K562 (cell line): ENCODE measurements around the gene OR6K3. TPM values are rescaled to one million over a fixed set of nuclear protein-coding genes. Genes with fewer than 3 reads are reported as not detected.

ENCODE experiments used
- ASH1L ChIP-seq: fragments of 450-650 bp; IDR thresholded peaks from 2 replicates; pipeline ENCODE4 v1.6.1; 2018; ENCODE audit warnings: borderline replicate concordance, mild to moderate bottlenecking, low read depth; ENCODE audit not compliant: partially characterized antibody
- C11orf30 ChIP-seq: fragments of 450-650 bp; IDR thresholded peaks from 2 replicates; pipeline ENCODE4 v1.6.1; 2016; ENCODE audit warnings: low read depth, mild to moderate bottlenecking
- CBFA2T2 ChIP-seq: fragments of 450-650 bp; conservative IDR thresholded peaks from 2 replicates; pipeline ENCODE4 v1.6.1; 2017; ENCODE audit warnings: mild to moderate bottlenecking
- CBX3 ChIP-seq, 2 experiments: IDR thresholded peaks; 1 replicate in 1 of 2; 2 replicates in 1 of 2; pipeline ENCODE4 v1.6.1; 2012; ENCODE audit warnings: inconsistent platforms in 2 of 2, low read length in 2 of 2, borderline replicate concordance in 1 of 2, control low read depth in 1 of 2
- FOXK2 ChIP-seq, 2 experiments: fragments of 450-650 bp; IDR thresholded peaks in 1 of 2; conservative IDR thresholded peaks in 1 of 2; 2 replicates each; pipeline ENCODE4 v1.6.1; 2016; ENCODE audit warnings: low read depth in 2 of 2, mild to moderate bottlenecking in 1 of 2
- HDGF ChIP-seq: fragments of 450-650 bp; IDR thresholded peaks from 2 replicates; pipeline ENCODE4 v1.6.1; 2016
- MEIS2 ChIP-seq: fragments of 450-650 bp; IDR thresholded peaks from 2 replicates; pipeline ENCODE4 v1.6.1; 2014; ENCODE audit warnings: mild to moderate bottlenecking; ENCODE audit not compliant: partially characterized antibody
- ZNF551 ChIP-seq: fragments of 250-450 bp; sonication (Bioruptor Pico); IDR thresholded peaks from 2 replicates; pipeline ENCODE4 v1.5.0; 2021; ENCODE audit warnings: mild to moderate bottlenecking, moderate library complexity
- ZNF584 ChIP-seq: fragments of 200-800 bp; sonication (Bioruptor generic); IDR thresholded peaks from 2 replicates; pipeline ENCODE4 v1.6.1; 2016; ENCODE audit warnings: low read depth, mild to moderate bottlenecking, missing genetic modification characterization, missing compliant biosample characterization
- ZZZ3 ChIP-seq: fragments of 450-650 bp; IDR thresholded peaks from 2 replicates; pipeline ENCODE4 v1.6.1; 2016; ENCODE audit warnings: antibody characterized with exemption, mild to moderate bottlenecking, moderate library complexity
- polyA plus RNA-seq, 8 experiments: library from polyadenylated mRNA; depleted of rRNA in 4 of 8; stranded (reverse) in 5 of 8; unstranded in 3 of 8; fragments of >200 nt; fragmentation: Nextera tagmentation in 2 of 8; fragmentation: Illumina TruSeq in 1 of 8; extraction: Ambion mirVana in 2 of 8; extraction: Trizol in 1 of 8; gene quantifications; 2 replicates each; pipeline versions ENCODE4 v1.2.1 to v1.2.3, GENCODE V29; 2011 to 2014; ENCODE audit warnings: inconsistent platforms in 1 of 8, missing spikeins in 1 of 8
- total RNA-seq, 7 experiments: library from RNA; depleted of rRNA in 6 of 7; stranded (reverse); fragments of >200 nt in 6 of 7; fragmentation: Illumina TruSeq in 2 of 7; extraction: Trizol in 2 of 7; gene quantifications; 2 replicates each; pipeline versions ENCODE4 v1.2.1 to v1.2.3, GENCODE V29; 2011 to 2021; ENCODE audit warnings: low replicate concordance in 1 of 7
- TF ChIP-seq, protein P1 (sequence below), 2 experiments: fragments of 450-650 bp; IDR thresholded peaks; 2 replicates each; pipeline ENCODE4 v1.6.1; 2016; ENCODE audit warnings: mild to moderate bottlenecking in 2 of 2, borderline replicate concordance in 1 of 2, low read depth in 1 of 2, moderate library complexity in 1 of 2
- TF ChIP-seq, protein P2 (sequence below), 2 experiments: IDR thresholded peaks in 1 of 2; conservative IDR thresholded peaks in 1 of 2; 2 replicates each; pipeline ENCODE4 v1.6.1; 2016; ENCODE audit warnings: low read depth in 2 of 2, mild to moderate bottlenecking in 1 of 2, missing compliant biosample characterization in 1 of 2, missing genetic modification characterization in 1 of 2, moderate library complexity in 1 of 2
- TF ChIP-seq, protein P3 (sequence below): sonication (generic); formaldehyde crosslinking; IDR thresholded peaks from 2 replicates; pipeline ENCODE4 v1.8.0; 2022; ENCODE audit warnings: missing genetic modification reagents, mild to moderate bottlenecking, moderate library complexity, borderline replicate concordance

The OR6K3 gene
- total and polyA plus RNA-seq, 9 of the 15 experiments (the other 6 are each of a cell fraction or from before 2014, with no cell fraction given) = not detected

DNA sequence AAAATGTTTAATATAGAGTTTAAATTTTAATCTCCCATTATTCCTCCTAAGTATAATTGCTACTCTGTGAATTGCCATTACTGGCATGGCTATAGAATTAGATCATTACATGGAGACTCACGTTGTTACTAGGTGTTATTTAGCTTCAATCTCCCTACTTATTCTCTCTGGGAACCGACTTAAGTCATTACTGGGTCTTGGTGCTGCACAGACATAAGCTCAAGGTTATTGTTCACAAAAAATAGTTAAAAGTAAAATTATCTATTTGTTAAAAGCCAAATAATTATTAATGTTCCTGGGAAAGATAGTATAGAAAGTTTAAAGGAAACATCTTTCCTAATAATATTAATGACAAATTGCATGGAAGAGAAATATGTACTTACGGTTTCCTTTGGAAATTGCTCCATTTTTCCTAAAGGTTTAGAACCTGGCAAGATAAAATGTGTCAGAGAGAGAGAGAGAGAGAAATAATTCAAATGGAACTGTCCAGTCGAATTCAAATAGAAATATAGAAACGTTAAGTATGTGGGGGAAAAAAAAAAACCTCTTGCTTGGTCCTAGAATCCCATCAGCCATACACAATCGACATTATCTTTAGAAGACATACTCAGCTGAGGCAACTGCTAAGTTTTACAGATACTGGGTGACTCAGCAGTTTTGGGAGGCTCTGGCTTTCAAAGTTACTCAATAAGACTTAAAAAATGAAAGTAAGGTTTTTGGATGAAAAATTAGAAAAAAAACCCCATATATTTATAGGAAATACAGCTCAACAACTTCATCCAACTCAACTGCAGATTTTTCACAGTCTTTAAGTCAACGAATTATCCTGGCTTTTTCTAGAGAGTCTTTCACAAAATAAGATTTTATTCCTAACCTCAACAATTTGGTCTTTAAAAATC is 34.2 kb downstream of the OR6K3 start, which contains the start of gene SPTA1 (continued):
- TF ChIP-seq, protein P1, sequence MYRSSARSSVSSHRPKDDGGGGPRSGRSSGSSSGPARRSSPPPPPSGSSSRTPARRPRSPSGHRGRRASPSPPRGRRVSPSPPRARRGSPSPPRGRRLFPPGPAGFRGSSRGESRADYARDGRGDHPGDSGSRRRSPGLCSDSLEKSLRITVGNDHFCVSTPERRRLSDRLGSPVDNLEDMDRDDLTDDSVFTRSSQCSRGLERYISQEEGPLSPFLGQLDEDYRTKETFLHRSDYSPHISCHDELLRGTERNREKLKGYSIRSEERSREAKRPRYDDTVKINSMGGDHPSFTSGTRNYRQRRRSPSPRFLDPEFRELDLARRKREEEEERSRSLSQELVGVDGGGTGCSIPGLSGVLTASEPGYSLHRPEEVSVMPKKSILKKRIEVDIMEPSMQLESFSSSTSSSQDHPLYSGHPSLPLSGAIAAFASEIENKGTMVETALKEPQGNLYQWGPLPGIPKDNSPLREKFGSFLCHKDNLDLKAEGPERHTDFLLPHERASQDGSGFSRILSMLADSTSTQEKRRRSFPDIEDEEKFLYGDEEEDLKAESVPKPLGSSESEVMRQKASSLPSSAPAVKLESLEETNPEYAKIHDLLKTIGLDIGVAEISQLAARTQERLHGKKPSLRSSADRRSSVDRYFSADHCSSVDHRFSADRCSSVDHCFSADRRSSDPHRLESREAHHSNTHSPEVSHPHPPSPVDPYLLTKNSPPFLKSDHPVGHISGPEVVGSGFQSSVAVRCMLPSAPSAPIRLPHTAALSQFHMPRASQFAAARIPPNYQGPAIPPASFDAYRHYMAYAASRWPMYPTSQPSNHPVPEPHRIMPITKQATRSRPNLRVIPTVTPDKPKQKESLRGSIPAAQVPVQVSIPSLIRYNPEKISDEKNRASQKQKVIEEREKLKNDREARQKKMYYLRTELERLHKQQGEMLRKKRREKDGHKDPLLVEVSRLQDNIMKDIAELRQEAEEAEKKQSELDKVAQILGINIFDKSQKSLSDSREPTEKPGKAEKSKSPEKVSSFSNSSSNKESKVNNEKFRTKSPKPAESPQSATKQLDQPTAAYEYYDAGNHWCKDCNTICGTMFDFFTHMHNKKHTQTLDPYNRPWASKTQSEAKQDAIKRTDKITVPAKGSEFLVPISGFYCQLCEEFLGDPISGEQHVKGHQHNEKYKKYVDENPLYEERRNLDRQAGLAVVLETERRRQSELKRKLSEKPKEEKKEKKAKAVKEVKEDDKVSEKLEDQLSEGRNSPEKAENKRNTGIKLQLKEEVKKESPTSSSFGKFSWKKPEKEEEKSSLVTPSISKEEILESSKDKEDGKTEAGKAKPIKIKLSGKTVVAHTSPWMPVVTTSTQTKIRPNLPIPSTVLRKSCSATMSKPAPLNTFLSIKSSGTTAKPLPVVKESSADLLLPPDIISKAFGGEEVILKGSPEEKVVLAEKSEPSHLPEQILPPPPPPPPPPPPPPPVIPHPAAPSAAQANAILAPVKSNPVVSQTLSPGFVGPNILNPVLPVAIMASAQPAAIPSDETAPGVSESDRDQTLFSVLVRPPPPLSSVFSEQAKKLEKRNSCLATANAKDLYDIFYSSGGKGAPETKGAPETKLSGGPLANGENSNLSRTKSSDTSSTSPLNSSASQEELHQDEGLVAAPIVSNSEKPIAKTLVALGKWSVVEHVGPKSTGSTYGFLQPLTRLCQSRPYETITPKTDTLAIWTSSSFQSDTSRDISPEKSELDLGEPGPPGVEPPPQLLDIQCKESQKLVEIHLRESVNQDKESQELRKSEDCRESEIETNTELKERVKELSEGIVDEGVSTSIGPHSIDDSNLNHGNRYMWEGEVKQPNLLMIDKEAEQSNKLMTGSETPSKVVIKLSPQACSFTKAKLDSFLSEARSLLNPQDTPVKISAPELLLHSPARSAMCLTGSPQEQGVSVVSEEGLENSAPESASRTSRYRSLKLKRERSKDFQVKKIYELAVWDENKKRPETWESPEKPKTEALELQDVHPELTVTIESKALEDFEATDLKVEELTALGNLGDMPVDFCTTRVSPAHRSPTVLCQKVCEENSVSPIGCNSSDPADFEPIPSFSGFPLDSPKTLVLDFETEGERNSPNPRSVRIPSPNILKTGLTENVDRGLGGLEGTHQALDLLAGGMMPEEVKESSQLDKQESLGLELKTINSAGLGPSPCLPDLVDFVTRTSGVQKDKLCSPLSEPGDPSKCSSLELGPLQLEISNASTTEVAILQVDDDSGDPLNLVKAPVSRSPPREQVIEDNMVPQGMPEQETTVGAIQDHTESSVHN (IDR thresholded peaks at IDR 0.05; ENCODE audit: borderline replicate concordance in 1 of 2, low read depth in 1 of 2) = peak in 1 of 2 experiments; percentile 66; a peak in 2 of 4 replicates
- TF ChIP-seq, protein P2, sequence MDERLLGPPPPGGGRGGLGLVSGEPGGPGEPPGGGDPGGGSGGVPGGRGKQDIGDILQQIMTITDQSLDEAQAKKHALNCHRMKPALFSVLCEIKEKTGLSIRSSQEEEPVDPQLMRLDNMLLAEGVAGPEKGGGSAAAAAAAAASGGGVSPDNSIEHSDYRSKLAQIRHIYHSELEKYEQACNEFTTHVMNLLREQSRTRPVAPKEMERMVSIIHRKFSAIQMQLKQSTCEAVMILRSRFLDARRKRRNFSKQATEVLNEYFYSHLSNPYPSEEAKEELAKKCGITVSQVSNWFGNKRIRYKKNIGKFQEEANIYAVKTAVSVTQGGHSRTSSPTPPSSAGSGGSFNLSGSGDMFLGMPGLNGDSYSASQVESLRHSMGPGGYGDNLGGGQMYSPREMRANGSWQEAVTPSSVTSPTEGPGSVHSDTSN (CRISPR knock-in tag; IDR thresholded peaks at IDR 0.05; ENCODE audit: low read depth) = no peak
- TF ChIP-seq, protein P2 (tag; conservative IDR thresholded peaks at IDR 0.05; ENCODE audit: low read depth) = peak; percentile 43
- TF ChIP-seq, protein P3, sequence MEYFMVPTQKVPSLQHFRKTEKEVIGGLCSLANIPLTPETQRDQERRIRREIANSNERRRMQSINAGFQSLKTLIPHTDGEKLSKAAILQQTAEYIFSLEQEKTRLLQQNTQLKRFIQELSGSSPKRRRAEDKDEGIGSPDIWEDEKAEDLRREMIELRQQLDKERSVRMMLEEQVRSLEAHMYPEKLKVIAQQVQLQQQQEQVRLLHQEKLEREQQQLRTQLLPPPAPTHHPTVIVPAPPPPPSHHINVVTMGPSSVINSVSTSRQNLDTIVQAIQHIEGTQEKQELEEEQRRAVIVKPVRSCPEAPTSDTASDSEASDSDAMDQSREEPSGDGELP = peak; percentile 25; the same call in 1 of the 2 replicates
- TF ChIP-seq ZNF551 (CRISPR knock-in tag) (no peak), CBFA2T2 (peak; percentile 83), CBX3 (IDR thresholded peaks at IDR 0.05; ENCODE audit: borderline replicate concordance in 1 of 2, low read length in 2 of 2) (peak in 1 of 2 experiments; percentile 66; a peak in 1 of 3 replicates), C11orf30 (peak; percentile 98), MEIS2 (peak; percentile 9), HDGF (no peak), FOXK2 (conservative IDR thresholded peaks at IDR 0.05 in 1 of 2, IDR thresholded peaks at IDR 0.05 in 1 of 2; ENCODE audit: low read depth in 2 of 2) (peak; percentile 29 to 52; a peak in 2 of 4 replicates), ASH1L (peak; percentile 26), ZZZ3 (no peak), ZNF584 (CRISPR knock-in tag) (0 out of 2 replicates have a peak, but pooled peaks have one; percentile 28)
